ENCODE measurements around the gene C12orf76. TPM values are rescaled to one million over a fixed set of nuclear protein-coding genes. Genes with fewer than 3 reads are reported as not detected.
A peak's percentile ranks its signal among the peaks of the same experiment; 100 is the strongest.
"Not testable (repeated sequence)": the region's sequence is repeated elsewhere in the genome, so short reads cannot be mapped to it uniquely, and the experiment has no call there.

Gene C12orf76
- polyA plus RNA-seq, 3 donors = 9.3 to 19.4 (median 10.6) TPM

GRCh38 chr12:110010853-110011723 is 37.2 kb downstream of the C12orf76 start:
- DNase-seq = peak in 2 of 3 donors; percentile 21 to 52
- 98% methylated on average over 11 of the region's 13 CpGs for WGBS (ENCODE audit: insufficient coverage)
- Mint-ChIP-seq H3K27me3 (ENCODE audit: low read depth in 3 of 3) (peaks cover 0 to 3% (median 2%) of the 10 kb centered on the region in 3 donors), H3K4me3 (peak overlapping the region; percentile 34 to 48), H3K9me3 (peaks cover 4 to 26% (median 21%) of the 10 kb centered on the region in 7 donors), H3K4me1 (peaks cover 51% of the 10 kb centered on the region), H3K36me3 (peaks cover 32 to 58% of the 10 kb centered on the region in 2 donors), H3K27ac (peak overlapping the region; percentile 89 to 94 (median 90))
- Histone ChIP-seq H3K9ac (ENCODE audit: insufficient read depth, low read length, poor library complexity, severe bottlenecking) (no peak overlapping the region), H3K4me1 (ENCODE audit: control insufficient read depth in 1 of 2, insufficient read depth in 2 of 2, low read length in 2 of 2) (peaks cover 39 to 49% of the 10 kb centered on the region in 2 donors), H3K79me2 (ENCODE audit: insufficient read depth, low read length) (peaks cover 77% of the 10 kb centered on the region), H3K9me3 (replicated peaks in 1 of 2; ENCODE audit: control insufficient read depth in 1 of 2, insufficient read depth in 1 of 2, low read length in 2 of 2) (peaks cover 13 to 14% of the 10 kb centered on the region in 2 donors), H3K36me3 (replicated peaks in 1 of 2; ENCODE audit: control insufficient read depth in 1 of 2, insufficient read depth in 2 of 2, low read length in 2 of 2) (peaks cover 17 to 23% of the 10 kb centered on the region in 2 donors), H3K4me3 (replicated peaks in 1 of 3; ENCODE audit: low read depth in 2 of 3, low read length in 3 of 3) (peak overlapping the region in 1 of 3 experiments; percentile 21), H3K4me2 (replicated peaks; ENCODE audit: extremely low read depth, low read length, poor library complexity, severe bottlenecking) (peak overlapping the region; percentile 45), H4K20me1 (ENCODE audit: insufficient read depth, low read length) (peaks cover 16% of the 10 kb centered on the region), H3K27me3 (ENCODE audit: control insufficient read depth in 2 of 2, insufficient read depth in 2 of 2, low read length in 2 of 2) (no peaks in the 10 kb centered on the region), H3K27ac (ENCODE audit: low read depth in 1 of 2, low read length in 2 of 2) (peak overlapping the region; percentile 48 to 76), H2AFZ (ENCODE audit: insufficient read depth, low read depth, low read length, poor library complexity, severe bottlenecking) (no peak overlapping the region)
- no peak for TF ChIP-seq CTCF (IDR thresholded peaks at IDR 0.05)
- intact Hi-C loops (cut with micrococcal nuclease) = no loop called here

- H3K9ac ChIP-seq (ENCODE audit: insufficient read depth, low read length, poor library complexity, severe bottlenecking); H3K4me3 ChIP-seq (replicated peaks in 1 of 3; ENCODE audit: low read depth in 2 of 3, low read length in 3 of 3); H3K27me3 ChIP-seq (ENCODE audit: control insufficient read depth in 2 of 2, insufficient read depth in 2 of 2, low read length in 2 of 2); intact Hi-C loops (cut with micrococcal nuclease); H3K4me3 Mint-ChIP-seq; H3K27me3 Mint-ChIP-seq (ENCODE audit: low read depth in 3 of 3); H3K4me2 ChIP-seq (replicated peaks; ENCODE audit: extremely low read depth, low read length, poor library complexity, severe bottlenecking); DNase-seq; H2AFZ ChIP-seq (ENCODE audit: insufficient read depth, low read depth, low read length, poor library complexity, severe bottlenecking): not testable (repeated sequence)
- Mint-ChIP-seq H3K27ac (peak overlapping the region; percentile 81 to 96 (median 94)), H3K9me3 (peaks cover 10 to 38% (median 33%) of the 10 kb centered on the region in 7 donors), H3K4me1 (peaks cover 40% of the 10 kb centered on the region), H3K36me3 (peaks cover 38 to 70% of the 10 kb centered on the region in 2 donors)
- Histone ChIP-seq H4K20me1 (ENCODE audit: insufficient read depth, low read length) (peaks cover 32% of the 10 kb centered on the region), H3K79me2 (ENCODE audit: insufficient read depth, low read length) (peaks cover 89% of the 10 kb centered on the region), H3K9me3 (replicated peaks in 1 of 2; ENCODE audit: control insufficient read depth in 1 of 2, insufficient read depth in 1 of 2, low read length in 2 of 2) (peaks cover 24 to 25% of the 10 kb centered on the region in 2 donors), H3K27ac (ENCODE audit: low read depth in 1 of 2, low read length in 2 of 2) (peak overlapping the region; percentile 48 to 52), H3K36me3 (replicated peaks in 1 of 2; ENCODE audit: control insufficient read depth in 1 of 2, insufficient read depth in 2 of 2, low read length in 2 of 2) (peaks cover 15 to 40% of the 10 kb centered on the region in 2 donors), H3K4me1 (ENCODE audit: control insufficient read depth in 1 of 2, insufficient read depth in 2 of 2, low read length in 2 of 2) (peaks cover 25 to 28% of the 10 kb centered on the region in 2 donors)
- WGBS (ENCODE audit: insufficient coverage) = no CpG with 5 or more reads among the region's 15 CpGs
Measured at GRCh38 chr12:110008681-110009398, 39.5 kb downstream of the C12orf76 start.

Measured in CD14-positive monocyte (primary cell).